Measurements from ENCODE around the gene LMX1B.
"Not testable (repeated sequence)": the region's sequence is repeated elsewhere in the genome, so short reads cannot be mapped to it uniquely, and the experiment has no call there.

LMX1B gene

DNA sequence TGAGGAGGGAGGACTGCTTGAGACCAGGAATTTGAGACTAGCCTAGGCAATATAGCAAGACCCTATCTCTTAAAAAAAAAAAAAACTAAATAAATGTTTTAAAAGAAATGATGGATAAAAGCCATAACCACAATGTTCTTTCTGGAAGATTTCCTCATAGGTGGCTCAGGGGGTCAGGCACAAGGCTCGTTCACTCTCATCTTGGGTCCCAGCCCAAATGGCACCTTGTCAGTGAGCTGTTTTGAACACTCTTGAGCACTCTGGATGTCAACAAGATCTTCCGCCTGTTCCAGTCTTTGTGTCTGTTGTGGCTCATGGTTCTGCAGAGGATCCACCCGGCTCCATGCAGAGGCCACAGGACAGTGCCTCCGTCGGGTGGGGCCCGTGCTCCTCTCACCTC is 35.7 kb upstream of the LMX1B start:
- intact Hi-C loops (cut with DNase I; ENCODE audit: low total_unique reads), result no loop called here
- H3K36me3 ChIP-seq, result no peaks in the 10 kb centered on the region
- H3K27ac ChIP-seq, result no peak overlapping the region
- H3K4me3 ChIP-seq, result no peak overlapping the region
- H3K9me3 ChIP-seq, result no peaks in the 10 kb centered on the region
- no peak for TF ChIP-seq CTCF (IDR thresholded peaks at IDR 0.05)
- peaks cover 0 to 43% of the 10 kb centered on the region in 2 donors for H3K27me3 ChIP-seq
- DNase-seq, result no peak
- H3K4me1 ChIP-seq, result no peaks in the 10 kb centered on the region

DNA sequence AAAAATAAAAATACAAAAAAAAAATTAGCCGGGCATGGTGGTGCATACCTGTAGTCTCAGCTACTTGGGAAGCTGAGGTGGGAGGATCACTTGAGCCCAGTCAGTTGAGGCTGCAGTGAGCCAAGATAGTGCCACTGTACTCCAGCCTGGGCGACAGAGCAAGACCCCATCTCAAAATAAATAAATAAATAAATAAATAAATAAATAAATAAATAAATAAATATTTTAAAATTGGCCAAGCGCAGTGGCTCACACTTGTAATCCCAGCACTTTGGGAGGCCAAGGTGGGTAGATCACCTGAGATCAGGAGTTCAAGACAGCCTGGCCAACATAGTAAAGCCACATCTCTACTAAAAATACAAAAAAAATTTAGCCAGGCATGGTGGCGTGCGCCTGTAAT is 33.4 kb upstream of the LMX1B start:
- peaks cover 0 to 49% of the 10 kb centered on the region in 2 donors for H3K27me3 ChIP-seq
- H3K4me3 ChIP-seq; DNase-seq; H3K4me1 ChIP-seq; H3K27ac ChIP-seq; H3K9me3 ChIP-seq; H3K36me3 ChIP-seq; intact Hi-C loops (cut with DNase I; ENCODE audit: low total_unique reads): not testable (repeated sequence)

DNA sequence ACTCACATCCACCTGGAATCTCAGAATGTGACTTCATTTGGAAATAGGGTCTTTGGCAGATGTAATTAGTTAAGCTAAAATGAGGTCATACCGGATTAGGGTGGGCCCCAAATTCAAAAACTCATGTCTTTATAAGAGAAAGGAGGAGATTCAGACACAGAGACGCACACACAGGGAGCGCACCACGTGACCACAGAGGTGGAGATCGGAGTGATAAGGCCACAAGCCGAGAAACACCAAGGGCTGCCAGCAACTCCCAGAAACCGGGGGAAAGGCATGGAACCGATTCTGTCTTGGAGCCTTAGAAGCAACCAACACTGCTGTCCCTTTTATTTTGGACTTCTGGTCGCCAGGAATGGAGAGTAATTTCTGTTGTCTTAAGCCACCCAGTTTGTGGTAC is 31.8 kb upstream of the LMX1B start:
- Histone ChIP-seq H3K9me3 (no peaks in the 10 kb centered on the region), H3K27me3 (peaks cover 0 to 58% of the 10 kb centered on the region in 2 donors), H3K36me3 (no peaks in the 10 kb centered on the region), H3K27ac (no peak overlapping the region), H3K4me1 (peaks cover 0 to 6% (median 0%) of the 10 kb centered on the region in 4 donors), H3K4me3 (no peak overlapping the region)
- no peak for TF ChIP-seq CTCF (IDR thresholded peaks at IDR 0.05)
- no peak for DNase-seq
- intact Hi-C loops (cut with DNase I; ENCODE audit: low total_unique reads), result no loop called here

- TF ChIP-seq CTCF (IDR thresholded peaks at IDR 0.05), result no peak
- no peaks in the 10 kb centered on the region for H3K9me3 ChIP-seq
- H3K36me3 ChIP-seq, result no peaks in the 10 kb centered on the region
- H3K27me3 ChIP-seq, result peaks cover 0 to 56% of the 10 kb centered on the region in 2 donors
- DNase-seq, result no peak
- no peak overlapping the region for H3K27ac ChIP-seq
- H3K4me1 ChIP-seq, result peaks cover 0 to 12% (median 2%) of the 10 kb centered on the region in 4 donors
- intact Hi-C loops (cut with DNase I; ENCODE audit: low total_unique reads), result no loop called here
- H3K4me3 ChIP-seq, result no peak overlapping the region
Observed at GRCh38 chr9:126582427-126582826, 31.3 kb upstream of the LMX1B start.

GRCh38 chr9:126583144-126583760 is 30.5 kb upstream of the LMX1B start:
- no peaks in the 10 kb centered on the region for H3K36me3 ChIP-seq
- H3K9me3 ChIP-seq, result no peaks in the 10 kb centered on the region
- intact Hi-C loops (cut with DNase I; ENCODE audit: low total_unique reads), result no loop called here
- H3K4me3 ChIP-seq, result no peak overlapping the region
- peaks cover 0 to 49% of the 10 kb centered on the region in 2 donors for H3K27me3 ChIP-seq
- H3K4me1 ChIP-seq, result peaks cover 0 to 18% (median 5%) of the 10 kb centered on the region in 4 donors
- no peak for TF ChIP-seq CTCF (IDR thresholded peaks at IDR 0.05)
- no peak for DNase-seq
- no peak overlapping the region for H3K27ac ChIP-seq

DNA sequence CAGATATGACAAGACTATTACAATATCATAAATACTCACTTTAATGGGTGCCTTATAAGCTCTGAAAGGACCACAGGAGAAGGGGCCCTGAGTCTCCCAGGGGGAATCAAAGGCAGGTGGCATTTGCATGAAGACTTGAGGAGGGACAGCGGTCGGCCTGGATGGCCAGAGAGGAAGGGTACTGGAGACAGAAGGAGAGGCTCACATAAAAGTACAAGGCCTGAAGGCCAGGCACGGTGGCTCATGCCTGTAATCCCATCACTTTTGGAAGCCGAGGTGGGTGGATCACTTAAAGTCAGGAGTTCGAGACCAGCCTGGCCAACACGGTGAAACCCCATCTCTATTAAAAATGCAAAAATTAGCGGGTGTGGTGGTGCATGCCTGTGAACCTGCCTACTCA is 29.1 kb upstream of the LMX1B start:
- TF ChIP-seq CTCF (IDR thresholded peaks at IDR 0.05), result no peak
- Histone ChIP-seq H3K4me1 (peaks cover 0 to 18% (median 5%) of the 10 kb centered on the region in 4 donors), H3K27ac (no peak overlapping the region), H3K27me3 (peaks cover 0 to 38% of the 10 kb centered on the region in 2 donors), H3K4me3 (no peak overlapping the region), H3K36me3 (no peaks in the 10 kb centered on the region), H3K9me3 (no peaks in the 10 kb centered on the region)
- intact Hi-C loops (cut with DNase I; ENCODE audit: low total_unique reads), result no loop called here
- DNase-seq, result no peak
